ENCODE measurements around the gene NUDT13. TPM values are rescaled to one million over a fixed set of nuclear protein-coding genes. Genes with fewer than 3 reads are reported as not detected.

The NUDT13 gene
- total and polyA plus RNA-seq, 2 of the 8 experiments (the other 6 are each of a cell fraction or from before 2014, with no cell fraction given): 1.5 to 1.9 TPM

- Histone ChIP-seq H2BK20ac (ENCODE audit: low read length) (no peak overlapping the region), H3K4me2 (ENCODE audit: insufficient read depth in 1 of 2, low read depth in 2 of 2, low read length in 2 of 2) (no peak overlapping the region), H2BK12ac (ENCODE audit: low read depth, low read length) (no peak overlapping the region), H3K56ac (replicated peaks; ENCODE audit: insufficient read length, low read depth, low read length) (no peak overlapping the region), H3K23ac (ENCODE audit: insufficient read length) (no peak overlapping the region), H3K18ac (ENCODE audit: extremely low read depth, low read length) (no peak overlapping the region), H3K4me3 (ENCODE audit: extremely low read depth in 1 of 4, insufficient read depth in 2 of 4, low read depth in 3 of 4, low read length in 4 of 4) (no peak overlapping the region), H3K14ac (ENCODE audit: insufficient read length) (no peak overlapping the region), H4K91ac (replicated peaks; ENCODE audit: insufficient read length, low read length) (no peak overlapping the region), H3K23me2 (ENCODE audit: low read depth, low read length) (no peaks in the 10 kb centered on the region), H3K27me3 (replicated peaks in 1 of 4; ENCODE audit: control insufficient read depth in 3 of 4, extremely low read depth in 1 of 4, insufficient read depth in 3 of 4, low read length in 3 of 4) (no peaks in the 10 kb centered on the region), H2AFZ (ENCODE audit: low read length) (no peak overlapping the region), H2AK5ac (ENCODE audit: low read depth, low read length) (no peak overlapping the region), H2BK5ac (ENCODE audit: low read depth, low read length) (no peak overlapping the region), H2BK15ac (ENCODE audit: low read length) (no peak overlapping the region), H3K9ac (replicated peaks in 1 of 4; ENCODE audit: extremely low read depth in 1 of 4, low read depth in 3 of 4, low read length in 3 of 4) (no peak overlapping the region), H3K79me2 (ENCODE audit: control insufficient read depth in 1 of 2, insufficient read depth in 2 of 2, low read length in 2 of 2) (peaks cover 0 to under 1% of the 10 kb centered on the region in 2 experiments; a peak in 1 of 4 replicates), H4K5ac (ENCODE audit: insufficient read length, low read depth, low read length) (no peak overlapping the region), H4K20me1 (replicated peaks in 1 of 2; ENCODE audit: control insufficient read depth in 1 of 2, insufficient read depth in 2 of 2, low read length in 2 of 2) (no peaks in the 10 kb centered on the region), H2BK120ac (replicated peaks; ENCODE audit: low read depth, low read length) (no peak overlapping the region), H3K4ac (replicated peaks; ENCODE audit: insufficient read length, low read depth, low read length) (no peak overlapping the region), H3K36me3 (ENCODE audit: control insufficient read depth in 2 of 4, insufficient read depth in 4 of 4, low read length in 3 of 4) (peaks cover 0 to 3% (median 1%) of the 10 kb centered on the region in 4 experiments; a peak in 3 of 8 replicates), H4K8ac (ENCODE audit: extremely low read depth, insufficient read depth, low read length) (no peak overlapping the region), H3K79me1 (ENCODE audit: low read depth, low read length) (no peaks in the 10 kb centered on the region), H3K9me3 (ENCODE audit: insufficient read depth in 2 of 2, low read depth in 1 of 2, low read length in 1 of 2) (no peaks in the 10 kb centered on the region), H3K27ac (ENCODE audit: low read depth, low read length) (no peak overlapping the region), H3K4me1 (replicated peaks in 1 of 4; ENCODE audit: control insufficient read depth in 3 of 4, insufficient read depth in 4 of 4, low read length in 3 of 4) (no peaks in the 10 kb centered on the region)
- WGBS, 2 experiments (ENCODE audit: extremely low coverage in 1 of 2, insufficient coverage in 1 of 2, insufficient read length in 1 of 2, insufficient replicate concordance in 2 of 2, low coverage in 1 of 2, low lambda C conversion rate in 2 of 2, missing lambda C conversion rate in 1 of 2): 94% methylated on average over 1 of the region's 1 CpG; no CpG with 5 or more reads in 1 of the 2 experiments
- DNase-seq (ENCODE audit: low read depth in 1 of 2, low spot score in 2 of 2): no peak
- no peak for FAIRE-seq
- ChIA-PET CTCF (ENCODE audit: partially characterized antibody) (no interaction called here), POLR2A (ENCODE audit: partially characterized antibody) (interaction anchor here (1.0 kb wide), 1 partner anchor 79 kb away, joined by 4 read pairs; no protein-coding TSS in a partner anchor)
- no peak for TF ChIP-seq BRCA1 (IDR thresholded peaks at IDR 0.05; ENCODE audit: low read depth, low read length)
- TF ChIP-seq KDM4A (IDR thresholded peaks at IDR 0.05; ENCODE audit: low read depth, low read length, severe bottlenecking): no peak
- no peak for TF ChIP-seq FOSL1 (IDR thresholded peaks at IDR 0.05; ENCODE audit: insufficient read depth, low read depth, low read length)
- no peak for TF ChIP-seq RBBP5 (IDR thresholded peaks at IDR 0.05; ENCODE audit: borderline replicate concordance, low read depth, low read length)
- TF ChIP-seq ATF3 (IDR thresholded peaks at IDR 0.05; ENCODE audit: insufficient read depth, low read depth, low read length): no peak
- TF ChIP-seq JUND (IDR thresholded peaks at IDR 0.05; ENCODE audit: low read length): no peak
- no peak for TF ChIP-seq SAP30 (IDR thresholded peaks at IDR 0.05; ENCODE audit: insufficient read depth, insufficient replicate concordance, low read length)
- TF ChIP-seq YY1 (IDR thresholded peaks at IDR 0.05; ENCODE audit: low read depth, low read length): no peak
- no peak for TF ChIP-seq RNF2 (IDR thresholded peaks at IDR 0.05; ENCODE audit: borderline replicate concordance, low read depth, low read length, missing control alignments, poor library complexity, severe bottlenecking)
- TF ChIP-seq SP4 (IDR thresholded peaks at IDR 0.05; ENCODE audit: low read length): no peak
- no peak for TF ChIP-seq ZNF274 (IDR thresholded peaks at IDR 0.05; ENCODE audit: borderline replicate concordance, extremely low read depth, low read length)
Measured at GRCh38 chr10:73174148-73174925, 64.1 kb downstream of the NUDT13 start.
